Measurements from ENCODE around the gene SFXN1. TPM values are rescaled to one million over a fixed set of nuclear protein-coding genes. Genes with fewer than 3 reads are reported as not detected.

The SFXN1 gene
- total and polyA plus RNA-seq, 2 donors (not counting 3 experiments of a cell fraction or from before 2014, with no cell fraction given) = 61.7 to 69.3 TPM

GRCh38 chr5:175493260-175493659 is 14.9 kb downstream of the SFXN1 start:
- intact Hi-C loops (cut with micrococcal nuclease) = no loop called here
- no peak overlapping the region for H3K27ac ChIP-seq (ENCODE audit: insufficient read depth, low read depth, low read length)
- no peak overlapping the region for H3K4me3 ChIP-seq (replicated peaks in 1 of 3; ENCODE audit: insufficient read depth in 1 of 3, low read depth in 1 of 3, low read length in 3 of 3)
- peaks cover 6 to 11% of the 10 kb centered on the region in 2 experiments for H3K36me3 ChIP-seq (ENCODE audit: control insufficient read depth in 2 of 2, extremely low read depth in 1 of 2, insufficient read depth in 2 of 2, low read length in 2 of 2)
- POLR2A ChIA-PET = no interaction called here
- H4K20me1 ChIP-seq (replicated peaks; ENCODE audit: control insufficient read depth, extremely low read depth, insufficient read depth, low read length) = no peaks in the 10 kb centered on the region
- DNase-seq (ENCODE audit: low read depth, low spot score) (no peak), FAIRE-seq (no peak)
- dilution Hi-C loops (cut with MboI; ENCODE audit: extremely low pct_ligation_motif_present, low sequenced_read_pairs) = no loop called here
- no peak for TF ChIP-seq FOS (IDR thresholded peaks at IDR 0.05; ENCODE audit: borderline replicate concordance, insufficient read depth, low read length)
- TF ChIP-seq POLR2A (IDR thresholded peaks at IDR 0.05; ENCODE audit: low read depth, low read length) = no peak
- no peak for TF ChIP-seq GATA2 (IDR thresholded peaks at IDR 0.05; ENCODE audit: insufficient read depth, insufficient read length, low read depth, low read length)
- TF ChIP-seq MYC (IDR thresholded peaks at IDR 0.05; ENCODE audit: low read depth, low read length) = no peak
- no peak for TF ChIP-seq JUN (IDR thresholded peaks at IDR 0.05; ENCODE audit: borderline replicate concordance, insufficient read depth, insufficient read length, low read depth)
- H3K79me2 ChIP-seq (ENCODE audit: control insufficient read depth, insufficient read depth, low read length) = peaks cover 40% of the 10 kb centered on the region
- no peak overlapping the region for H2AFZ ChIP-seq (ENCODE audit: low read depth, low read length)
- no peak overlapping the region for H3K9ac ChIP-seq (replicated peaks; ENCODE audit: extremely low read depth, insufficient read depth, low read length)
- H3K9me1 ChIP-seq (replicated peaks; ENCODE audit: control insufficient read depth, extremely low read depth, insufficient read depth, low read length) = no peaks in the 10 kb centered on the region
- CTCF ChIA-PET = no interaction called here
- BruUV-seq (replicated peaks) = no TSS peak
- no peaks in the 10 kb centered on the region for H3K4me1 ChIP-seq (ENCODE audit: control insufficient read depth, extremely low read depth, insufficient read depth, low read length)
- no peaks in the 10 kb centered on the region for H3K27me3 ChIP-seq (ENCODE audit: control insufficient read depth in 2 of 2, insufficient read depth in 2 of 2, low read length in 2 of 2)
- no peak overlapping the region for H3K4me2 ChIP-seq (ENCODE audit: insufficient read depth, low read length)
- no peaks in the 10 kb centered on the region for H3K9me3 ChIP-seq (replicated peaks; ENCODE audit: control insufficient read depth, insufficient read depth, low read length)

GRCh38 chr5:175493726-175494125 is 15.4 kb downstream of the SFXN1 start:
- DNase-seq (ENCODE audit: low read depth, low spot score) = no peak
- intact Hi-C loops (cut with micrococcal nuclease) (no loop called here), dilution Hi-C loops (cut with MboI; ENCODE audit: extremely low pct_ligation_motif_present, low sequenced_read_pairs) (no loop called here)
- no peak overlapping the region for H3K4me2 ChIP-seq (ENCODE audit: insufficient read depth, low read length)
- H3K9ac ChIP-seq (replicated peaks; ENCODE audit: extremely low read depth, insufficient read depth, low read length) = no peak overlapping the region
- no peaks in the 10 kb centered on the region for H3K9me1 ChIP-seq (replicated peaks; ENCODE audit: control insufficient read depth, extremely low read depth, insufficient read depth, low read length)
- BruUV-seq (replicated peaks) = no TSS peak
- TF ChIP-seq FOS (IDR thresholded peaks at IDR 0.05; ENCODE audit: borderline replicate concordance, insufficient read depth, low read length) (no peak), GATA2 (IDR thresholded peaks at IDR 0.05; ENCODE audit: insufficient read depth, insufficient read length, low read depth, low read length) (no peak), CTCF (IDR thresholded peaks at IDR 0.05; ENCODE audit: extremely low read depth in 1 of 2, insufficient read depth in 1 of 2, low read depth in 1 of 2, low read length in 2 of 2) (no peak), JUN (IDR thresholded peaks at IDR 0.05; ENCODE audit: borderline replicate concordance, insufficient read depth, insufficient read length, low read depth) (no peak), MYC (IDR thresholded peaks at IDR 0.05; ENCODE audit: low read depth, low read length) (no peak), EZH2 (IDR thresholded peaks at IDR 0.05; ENCODE audit: borderline replicate concordance, low read depth, low read length, severe bottlenecking) (no peak), POLR2A (IDR thresholded peaks at IDR 0.05; ENCODE audit: low read depth, low read length) (no peak), POLR2AphosphoS5 (IDR thresholded peaks at IDR 0.05; ENCODE audit: insufficient read depth, low read depth, low read length) (no peak)
- TF ChIP-seq, protein P1, sequence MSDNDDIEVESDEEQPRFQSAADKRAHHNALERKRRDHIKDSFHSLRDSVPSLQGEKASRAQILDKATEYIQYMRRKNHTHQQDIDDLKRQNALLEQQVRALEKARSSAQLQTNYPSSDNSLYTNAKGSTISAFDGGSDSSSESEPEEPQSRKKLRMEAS (IDR thresholded peaks at IDR 0.05; ENCODE audit: insufficient read depth, insufficient read length) = no peak
- H4K20me1 ChIP-seq (replicated peaks; ENCODE audit: control insufficient read depth, extremely low read depth, insufficient read depth, low read length) = no peaks in the 10 kb centered on the region
- no peaks in the 10 kb centered on the region for H3K9me3 ChIP-seq (replicated peaks; ENCODE audit: control insufficient read depth, insufficient read depth, low read length)
- H3K4me1 ChIP-seq (ENCODE audit: control insufficient read depth, extremely low read depth, insufficient read depth, low read length) = no peaks in the 10 kb centered on the region
- ChIA-PET CTCF (no interaction called here), POLR2A (no interaction called here)
- H2AFZ ChIP-seq (ENCODE audit: low read depth, low read length) = no peak overlapping the region
- H3K79me2 ChIP-seq (ENCODE audit: control insufficient read depth, insufficient read depth, low read length) = peaks cover 36% of the 10 kb centered on the region
- no peak overlapping the region for H3K4me3 ChIP-seq (replicated peaks in 1 of 3; ENCODE audit: insufficient read depth in 1 of 3, low read depth in 1 of 3, low read length in 3 of 3)
- H3K36me3 ChIP-seq (ENCODE audit: control insufficient read depth in 2 of 2, extremely low read depth in 1 of 2, insufficient read depth in 2 of 2, low read length in 2 of 2) = peaks cover 6 to 11% of the 10 kb centered on the region in 2 experiments
- no peak overlapping the region for H3K27ac ChIP-seq (ENCODE audit: insufficient read depth, low read depth, low read length)
- H3K27me3 ChIP-seq (ENCODE audit: control insufficient read depth in 2 of 2, insufficient read depth in 2 of 2, low read length in 2 of 2) = no peaks in the 10 kb centered on the region
- no peak for FAIRE-seq
